HG02798 (cell line): ENCODE measurements around the gene OXCT2.
"Not testable (repeated sequence)": the region's sequence is repeated elsewhere in the genome, so short reads cannot be mapped to it uniquely, and the experiment has no call there.

Experiments used
- ATAC-seq: cut with Tn5 transposase; IDR thresholded peaks from one replicate; pipeline ENCODE4 v1.9.1; 2021; ENCODE audit warnings: mild to moderate bottlenecking; ENCODE audit not compliant: unreplicated experiment, poor library complexity

OXCT2 gene

GRCh38 chr1:39787964-39788363 is 16.8 kb upstream of the OXCT2 start:
- ATAC-seq, result not testable (repeated sequence)

- ATAC-seq, result no peak
These were observed 16.3 kb upstream of the OXCT2 start for GRCh38 chr1:39787468-39787867.

DNA sequence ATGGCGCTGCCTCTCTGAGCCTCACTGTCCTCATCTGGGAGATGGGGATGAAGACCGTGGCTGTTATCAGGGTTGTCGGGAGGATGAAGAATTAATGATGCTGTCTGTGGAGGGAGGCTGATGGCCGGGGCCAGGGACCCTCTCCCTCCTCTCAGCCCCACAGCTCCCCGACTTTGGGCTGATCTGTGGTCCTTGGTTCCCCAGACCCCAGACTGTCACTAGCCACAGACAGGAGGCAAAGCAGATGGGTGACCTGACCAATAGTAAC is 15.9 kb upstream of the OXCT2 start:
- ATAC-seq, result not testable (repeated sequence)

- not testable (repeated sequence) for ATAC-seq
These were observed 15.4 kb upstream of the OXCT2 start for GRCh38 chr1:39786303-39787107.

DNA sequence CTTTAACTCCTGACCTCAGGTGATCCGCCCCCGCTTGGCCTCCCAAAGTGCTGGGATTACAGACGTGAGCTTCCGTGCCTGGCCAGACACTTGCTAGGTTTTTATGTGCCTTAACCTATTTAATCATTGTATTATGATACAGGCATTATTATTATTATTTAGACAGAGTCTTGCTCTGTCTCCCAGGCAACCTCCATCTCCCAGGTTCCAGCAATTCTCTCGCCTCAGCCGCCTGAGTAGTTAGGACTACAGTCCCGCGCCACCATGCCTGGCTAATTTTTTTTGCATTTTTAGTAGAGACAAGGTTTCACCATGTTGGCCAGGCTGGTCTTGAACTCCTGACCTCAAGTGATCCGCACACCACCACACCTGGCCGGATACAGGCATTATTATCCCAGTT is 11.5 kb upstream of the OXCT2 start:
- ATAC-seq, result not testable (repeated sequence)

DNA sequence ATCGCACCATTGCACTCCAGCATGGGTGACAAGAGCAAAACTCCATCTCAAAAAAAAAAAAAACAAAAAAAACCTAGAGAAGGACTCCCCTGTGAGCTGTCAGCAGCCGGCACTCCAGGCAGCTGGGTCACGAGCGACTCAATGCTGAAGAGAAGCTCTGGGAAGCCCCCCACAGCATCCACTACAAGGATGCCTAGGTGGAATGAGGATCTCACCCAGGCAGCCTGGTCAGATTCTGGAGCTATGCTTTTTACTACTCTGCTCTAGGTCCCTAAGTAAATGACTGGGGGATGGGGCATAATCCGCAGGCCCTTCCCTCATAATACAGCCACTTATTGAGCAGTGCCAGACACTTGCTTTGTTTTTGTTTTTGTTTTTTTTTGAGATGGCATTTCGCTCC is 11.0 kb upstream of the OXCT2 start:
- ATAC-seq, result no peak

- no peak for ATAC-seq
These were observed 10.2 kb upstream of the OXCT2 start for GRCh38 chr1:39781349-39781715.

DNA sequence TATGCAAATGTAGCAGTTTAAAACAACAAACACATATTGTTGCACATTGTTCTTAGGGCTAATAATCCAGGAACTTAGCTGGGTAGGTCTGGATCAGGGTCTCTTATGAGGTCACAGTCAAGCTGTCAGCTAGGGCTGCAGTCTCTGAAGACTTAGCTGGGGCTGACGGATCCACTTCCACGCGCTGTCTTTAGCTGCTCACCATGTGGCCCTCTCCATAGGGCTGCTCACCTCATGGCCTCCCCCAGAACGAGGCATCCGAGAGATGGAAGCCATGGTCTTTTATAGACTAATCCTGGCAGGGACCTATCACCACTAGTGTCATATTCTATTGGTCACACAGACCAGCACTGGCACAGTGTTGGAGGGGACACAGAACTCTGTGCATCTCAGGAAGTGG is 8.7 kb upstream of the OXCT2 start:
- ATAC-seq, result no peak

DNA sequence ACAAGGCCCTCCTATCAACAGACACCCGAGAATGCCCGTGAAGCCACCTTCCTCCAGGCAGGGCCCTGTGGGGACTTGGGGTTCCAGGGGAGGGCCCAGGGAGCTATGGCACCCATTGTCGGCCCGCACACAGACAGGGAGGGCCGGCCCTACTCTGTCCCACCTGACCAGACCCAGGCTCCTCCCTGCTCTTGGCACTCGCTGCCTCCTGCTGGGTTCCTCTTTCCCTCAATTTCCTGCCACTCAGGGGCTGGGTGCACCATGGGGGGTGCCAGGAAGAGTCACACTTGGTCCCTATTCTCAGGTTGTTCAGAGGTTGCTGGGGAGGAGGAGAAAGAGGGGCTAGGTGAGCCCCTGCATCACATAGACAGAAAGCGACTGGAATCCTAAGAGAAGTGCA is 8.0 kb upstream of the OXCT2 start:
- ATAC-seq, result no peak

- not testable (repeated sequence) for ATAC-seq
These were observed 7.4 kb upstream of the OXCT2 start for GRCh38 chr1:39778463-39779099.

- ATAC-seq, result not testable (repeated sequence)
These were observed 6.7 kb upstream of the OXCT2 start for GRCh38 chr1:39777896-39778295.

GRCh38 chr1:39777306-39777705 is 6.2 kb upstream of the OXCT2 start:
- ATAC-seq, result no peak

DNA sequence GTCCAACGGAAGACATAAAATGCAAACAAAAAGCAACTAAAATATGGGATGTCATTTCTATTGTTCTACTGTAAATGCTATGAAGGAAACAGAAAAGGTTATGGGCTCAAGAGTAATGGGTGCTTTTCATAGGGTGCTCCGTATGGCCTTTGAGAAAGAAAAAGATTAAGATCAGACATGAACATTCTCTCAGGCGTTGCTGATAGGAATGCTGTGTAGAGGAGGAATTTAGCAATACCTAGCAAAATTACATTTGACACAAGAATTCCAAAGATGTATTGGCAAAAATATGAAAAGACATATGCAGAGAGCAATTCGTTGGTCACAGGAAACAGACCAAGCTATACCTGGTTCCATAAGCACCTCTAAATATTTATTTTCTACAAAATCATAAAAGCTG is 5.7 kb upstream of the OXCT2 start:
- ATAC-seq, result no peak

DNA sequence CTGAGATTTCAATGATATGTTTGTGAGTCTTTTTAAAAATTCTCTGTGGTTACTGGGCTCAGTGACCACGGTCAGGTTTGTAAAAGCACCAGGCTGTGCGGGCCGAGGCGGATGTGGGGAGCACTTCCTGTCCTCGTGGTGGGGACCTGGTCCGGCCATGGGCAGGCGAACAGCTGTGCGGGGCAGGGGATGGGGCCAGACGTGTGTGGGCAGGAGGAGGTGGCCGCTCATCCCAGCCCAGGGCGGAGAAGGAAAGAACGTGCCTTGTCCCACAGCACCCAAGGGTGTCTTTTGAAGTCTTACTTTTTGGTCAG is 5.2 kb upstream of the OXCT2 start:
- ATAC-seq, result peak; percentile 51

DNA sequence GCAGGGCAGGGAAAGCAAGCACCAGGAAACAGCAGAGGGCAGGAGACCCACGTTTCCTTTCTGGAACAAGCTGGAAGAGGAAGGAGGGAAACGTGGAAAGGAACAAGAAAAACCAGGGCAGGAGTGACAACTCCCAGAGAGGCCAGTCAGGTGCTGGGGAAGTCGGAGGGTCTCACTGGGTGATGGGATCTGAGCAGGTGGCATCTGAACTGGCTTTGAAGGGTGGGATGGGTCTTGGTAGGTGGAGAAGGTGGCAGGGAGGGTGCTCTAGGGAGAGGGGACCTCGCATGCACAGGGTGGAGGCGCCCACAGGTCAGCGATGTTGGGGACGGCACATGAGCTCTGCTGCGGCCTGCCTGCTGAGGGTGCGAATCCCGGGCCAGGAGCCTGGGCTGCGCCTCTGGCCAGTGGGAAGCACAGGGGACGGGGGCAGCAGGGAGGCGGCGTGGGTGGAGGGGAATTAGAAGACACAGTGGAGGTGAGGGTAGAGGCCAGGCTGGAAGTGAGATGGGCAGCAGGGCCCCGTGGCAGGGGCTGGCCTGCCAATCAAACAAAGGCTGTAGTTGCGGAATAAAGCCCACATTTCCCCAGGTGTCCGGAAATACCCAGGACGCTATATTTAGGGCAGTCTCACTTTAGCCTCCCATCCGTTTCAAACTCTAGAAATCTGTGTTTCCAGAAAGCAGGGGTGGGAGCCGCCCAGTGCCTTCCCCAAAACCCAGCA is 4.7 kb upstream of the OXCT2 start:
- ATAC-seq, result peak; percentile 20

GRCh38 chr1:39775141-39775540 is 4.0 kb upstream of the OXCT2 start:
- ATAC-seq, result not testable (repeated sequence)

- ATAC-seq, result not testable (repeated sequence)
These were observed 2.3 kb upstream of the OXCT2 start for GRCh38 chr1:39773369-39773979.

- ATAC-seq, result not testable (repeated sequence)
These were observed 787 bp downstream of the OXCT2 start for GRCh38 chr1:39770100-39771021.

DNA sequence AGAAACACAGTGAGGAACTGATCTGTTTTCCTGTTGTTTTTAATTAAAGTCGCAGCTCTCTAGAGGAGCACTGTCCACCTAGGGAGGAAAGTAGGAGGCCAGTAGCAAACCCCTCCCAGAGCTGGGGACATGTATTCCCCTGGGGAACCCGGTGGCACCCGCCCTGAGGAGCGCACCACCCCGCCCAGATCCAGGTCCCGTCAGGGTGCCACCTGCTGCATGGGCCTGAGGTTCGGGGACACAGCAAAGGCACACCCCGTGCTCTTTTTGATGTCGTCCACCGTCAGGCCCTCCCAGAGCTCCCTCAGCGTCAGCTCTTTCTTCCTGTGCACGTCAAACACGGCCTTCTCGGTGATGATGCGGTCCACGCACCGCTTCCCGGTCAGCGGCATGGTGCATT is 1.6 kb downstream of the OXCT2 start:
- not testable (repeated sequence) for ATAC-seq

DNA sequence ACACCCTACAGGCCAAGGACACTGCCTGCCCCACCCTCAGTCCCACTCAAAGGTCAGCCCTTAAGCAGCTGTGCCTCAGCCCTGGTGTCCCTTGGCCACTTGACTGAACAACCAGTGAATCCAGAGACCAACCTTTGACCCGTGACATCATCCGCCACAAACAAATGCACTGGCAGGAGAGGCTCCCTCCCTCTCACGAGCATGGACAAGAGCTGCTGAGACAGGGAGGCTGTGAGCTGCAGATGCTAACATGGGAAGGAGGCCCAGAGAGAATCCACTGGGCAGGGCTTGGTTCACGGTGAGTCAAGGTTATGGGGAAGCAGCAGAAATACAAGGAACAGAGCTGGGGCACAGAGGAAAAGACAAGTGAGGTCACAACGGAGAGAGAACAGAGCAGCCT is 4.7 kb downstream of the OXCT2 start:
- not testable (repeated sequence) for ATAC-seq
